NCI-H2029 (cell line): ENCODE data around the gene CDC25A.
"Not testable (repeated sequence)": the region's sequence is repeated elsewhere in the genome, so short reads cannot be mapped to it uniquely, and the experiment has no call there.

Experiments
- DNase-seq: peaks from one replicate; lab custom pipeline; 2025; lab: John Stamatoyannopoulos, UW

CDC25A gene

GRCh38 chr3:48140936-48141603, 47.1 kb downstream of the CDC25A start:
- no peak for DNase-seq

DNA sequence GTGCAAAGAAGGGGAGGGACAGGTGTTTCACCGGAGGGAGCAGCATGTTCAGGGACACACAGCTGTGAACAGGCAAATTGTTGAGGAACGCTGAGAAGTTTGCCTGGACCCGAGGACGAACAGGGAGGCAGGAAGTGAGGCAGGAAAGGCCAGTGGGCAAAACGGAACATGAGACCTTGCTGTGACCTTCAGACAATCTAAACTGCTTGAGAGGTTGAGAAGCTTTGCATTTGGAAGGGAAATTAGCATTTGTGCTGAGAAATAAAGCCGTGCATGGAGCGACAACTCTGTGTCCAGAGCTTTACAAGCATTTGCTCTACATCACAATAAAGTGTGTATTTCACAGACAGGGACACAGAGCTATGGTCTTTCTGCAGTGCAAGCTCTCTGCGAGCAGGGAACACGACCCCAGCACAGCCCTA, 47.9 kb downstream of the CDC25A start:
- DNase-seq: no peak

- DNase-seq: no peak
Observed at GRCh38 chr3:48137425-48137999, 50.7 kb downstream of the CDC25A start.

DNA sequence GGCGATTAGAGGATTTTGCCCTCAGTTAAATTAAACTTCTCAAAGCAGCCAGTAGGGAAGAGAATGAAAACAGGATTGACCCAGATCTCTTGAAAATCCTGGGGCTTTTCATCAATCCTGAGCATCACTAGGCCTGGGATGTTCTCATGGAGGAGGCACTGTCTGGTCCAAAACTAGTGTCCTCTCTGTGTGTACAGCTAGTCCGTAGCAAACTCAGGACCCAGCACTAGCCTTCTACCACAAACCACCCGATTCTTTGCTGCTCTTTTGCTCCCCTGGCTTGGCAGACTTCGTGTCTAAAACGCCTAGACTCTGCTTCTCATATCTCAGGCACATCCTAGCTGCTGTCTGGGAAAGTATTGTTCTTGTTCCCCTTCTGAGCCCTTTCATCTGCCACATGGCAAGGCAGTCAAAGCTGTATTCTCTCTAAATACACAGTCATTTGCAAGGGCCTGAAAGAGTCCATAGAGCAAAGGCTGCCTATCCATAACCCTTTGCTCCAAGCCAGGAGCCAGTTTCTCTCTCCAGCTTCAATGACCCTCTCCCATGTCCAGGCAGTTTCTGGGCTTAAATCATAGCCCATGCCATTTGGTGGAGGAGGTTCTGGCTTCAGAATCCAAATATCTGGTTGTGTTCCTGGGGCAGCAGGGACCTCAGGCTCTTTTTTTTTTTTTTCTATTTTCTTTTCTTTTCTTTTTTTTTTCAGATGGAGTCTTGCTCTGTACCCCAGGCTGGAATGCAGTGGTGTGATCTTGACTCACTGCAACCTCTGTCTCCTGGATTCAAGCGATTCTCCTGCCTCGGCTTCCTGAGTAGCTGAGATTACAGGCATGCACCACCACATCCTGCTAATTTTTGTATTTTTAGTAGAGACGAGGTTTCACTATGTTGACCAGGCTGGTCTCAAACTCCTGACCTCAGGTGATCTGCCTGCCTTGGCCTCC, 52.4 kb downstream of the CDC25A start:
- DNase-seq: no peak

DNA sequence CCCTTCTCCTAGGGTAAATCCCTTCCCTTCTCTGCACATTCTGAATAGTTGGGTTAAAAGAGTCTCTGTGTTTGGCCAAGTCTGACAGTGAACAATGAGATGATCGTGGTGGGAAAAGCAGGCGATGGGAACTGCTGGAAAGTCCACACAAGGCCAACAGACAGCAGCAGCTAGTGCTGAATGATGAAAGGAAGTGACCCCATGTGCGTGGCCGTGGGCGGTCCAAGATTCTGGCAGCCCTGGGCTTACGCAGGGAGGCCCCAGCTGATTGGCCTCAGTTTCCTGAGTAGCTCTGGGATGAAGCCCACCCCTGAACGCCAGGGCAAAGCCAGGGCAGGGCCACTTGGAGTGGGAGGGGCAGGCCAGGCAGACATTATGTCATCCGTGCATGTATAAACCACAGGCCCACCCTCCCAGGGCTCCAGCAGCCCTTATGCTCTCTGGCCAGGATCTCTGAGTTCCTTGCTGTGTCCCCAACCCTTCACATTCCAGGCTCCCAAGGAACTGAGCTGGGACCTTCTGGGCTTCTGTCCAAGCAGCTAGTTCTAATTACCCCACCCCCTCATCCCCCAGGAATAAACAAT, 57.8 kb downstream of the CDC25A start:
- DNase-seq: no peak

- no peak for DNase-seq
Observed at GRCh38 chr3:48129921-48130320, 58.3 kb downstream of the CDC25A start.

DNA sequence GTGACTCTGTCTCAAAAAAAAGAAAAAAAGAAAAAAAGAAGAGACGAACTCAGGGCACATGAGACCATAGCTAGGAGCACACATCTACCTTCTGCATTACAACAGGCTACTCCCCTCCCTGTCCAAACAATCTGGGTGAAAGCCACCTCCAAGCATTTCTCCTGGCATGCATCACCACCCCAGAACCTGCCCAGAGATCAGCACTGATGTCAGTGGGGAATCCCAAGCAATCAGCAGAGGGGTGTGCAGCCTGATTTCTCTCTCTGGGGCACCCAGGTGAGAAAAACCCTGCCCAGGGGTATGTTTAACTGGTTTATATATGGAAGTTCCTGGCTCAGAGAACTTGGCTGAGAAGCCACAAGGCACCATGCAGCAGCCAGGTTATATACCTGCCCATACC, 59.4 kb downstream of the CDC25A start:
- DNase-seq: no peak

GRCh38 chr3:48125886-48126622, 62.2 kb downstream of the CDC25A start:
- no peak for DNase-seq

DNA sequence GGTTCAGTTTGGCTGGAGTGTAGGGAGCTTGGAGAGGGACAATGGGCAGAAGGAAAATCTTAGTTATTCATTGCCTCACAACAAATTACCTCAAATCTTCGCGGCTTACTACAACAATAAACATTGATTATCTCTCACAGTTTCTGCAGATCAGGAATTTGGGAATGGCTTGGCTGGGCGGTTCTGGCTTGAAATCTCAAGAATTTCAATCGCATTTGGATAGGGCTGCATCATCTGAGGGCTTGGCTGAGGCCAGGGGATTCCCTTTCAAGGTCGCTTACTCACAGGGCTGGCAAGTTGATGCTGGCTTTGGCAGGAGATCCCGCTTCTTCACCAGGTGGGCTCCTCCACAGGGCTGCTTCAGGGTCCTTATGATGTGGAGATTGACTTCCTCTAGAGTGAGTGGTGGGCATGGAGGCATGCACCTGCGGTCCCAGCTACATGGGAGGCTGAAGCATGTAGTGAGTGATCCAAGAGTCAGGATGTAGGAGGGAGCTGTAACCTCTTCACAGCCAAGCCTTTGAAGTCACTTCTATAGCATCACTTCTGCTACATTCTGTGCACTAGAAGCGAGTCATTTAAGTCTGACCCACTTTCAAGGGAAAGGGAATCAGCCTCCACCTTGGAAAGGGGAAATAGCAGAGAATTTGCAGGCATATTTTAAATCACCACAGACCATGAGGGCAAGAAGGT, 63.1 kb downstream of the CDC25A start:
- DNase-seq: no peak

- no peak for DNase-seq
Observed at GRCh38 chr3:48123346-48123745, 64.9 kb downstream of the CDC25A start.

- DNase-seq: no peak
Observed at GRCh38 chr3:48122504-48122903, 65.7 kb downstream of the CDC25A start.

DNA sequence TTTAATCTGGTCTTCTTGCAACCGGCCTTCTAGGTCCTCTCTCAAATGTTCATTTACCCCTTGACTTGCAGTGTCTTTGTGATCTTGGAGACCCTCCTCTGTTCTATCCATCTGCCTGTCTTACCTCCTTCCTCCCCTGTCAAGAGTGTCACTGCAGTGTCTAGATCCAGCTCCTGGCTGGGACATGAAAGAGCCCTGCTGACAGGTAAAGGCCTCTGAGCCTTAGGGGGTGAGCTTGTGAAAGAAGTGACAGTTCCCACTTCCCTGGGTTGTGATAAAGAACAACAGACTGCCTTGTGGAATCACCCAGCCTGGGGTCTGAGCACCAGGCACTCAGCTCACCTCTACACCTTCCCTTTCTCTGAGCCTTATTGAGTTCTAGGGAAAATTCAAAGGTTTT, 68.0 kb downstream of the CDC25A start:
- no peak for DNase-seq

- no peak for DNase-seq
Observed at GRCh38 chr3:48119505-48120193, 68.6 kb downstream of the CDC25A start.

GRCh38 chr3:48118928-48119327, 69.3 kb downstream of the CDC25A start:
- no peak for DNase-seq

DNA sequence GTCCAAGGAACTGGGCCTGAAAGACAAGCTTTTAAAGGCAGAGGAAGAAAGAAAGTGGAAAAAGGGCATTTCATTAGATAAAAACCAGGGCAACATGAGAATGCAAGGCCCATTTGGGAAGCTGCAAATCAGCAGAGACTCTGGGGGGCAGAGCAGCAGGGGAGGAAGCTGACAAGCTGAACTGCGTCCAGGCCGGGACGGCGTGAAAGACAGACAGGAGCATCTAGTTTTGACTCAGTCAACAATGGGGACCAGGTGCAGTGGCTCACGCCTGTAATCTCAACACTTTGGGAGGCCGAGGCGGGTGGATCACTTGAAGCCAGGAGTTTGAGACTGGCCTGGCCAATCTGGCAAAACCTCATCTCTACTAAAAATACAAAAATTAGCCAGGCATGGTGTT, 69.9 kb downstream of the CDC25A start:
- DNase-seq: no peak

- no peak for DNase-seq
Observed at GRCh38 chr3:48112813-48113212, 75.4 kb downstream of the CDC25A start.

DNA sequence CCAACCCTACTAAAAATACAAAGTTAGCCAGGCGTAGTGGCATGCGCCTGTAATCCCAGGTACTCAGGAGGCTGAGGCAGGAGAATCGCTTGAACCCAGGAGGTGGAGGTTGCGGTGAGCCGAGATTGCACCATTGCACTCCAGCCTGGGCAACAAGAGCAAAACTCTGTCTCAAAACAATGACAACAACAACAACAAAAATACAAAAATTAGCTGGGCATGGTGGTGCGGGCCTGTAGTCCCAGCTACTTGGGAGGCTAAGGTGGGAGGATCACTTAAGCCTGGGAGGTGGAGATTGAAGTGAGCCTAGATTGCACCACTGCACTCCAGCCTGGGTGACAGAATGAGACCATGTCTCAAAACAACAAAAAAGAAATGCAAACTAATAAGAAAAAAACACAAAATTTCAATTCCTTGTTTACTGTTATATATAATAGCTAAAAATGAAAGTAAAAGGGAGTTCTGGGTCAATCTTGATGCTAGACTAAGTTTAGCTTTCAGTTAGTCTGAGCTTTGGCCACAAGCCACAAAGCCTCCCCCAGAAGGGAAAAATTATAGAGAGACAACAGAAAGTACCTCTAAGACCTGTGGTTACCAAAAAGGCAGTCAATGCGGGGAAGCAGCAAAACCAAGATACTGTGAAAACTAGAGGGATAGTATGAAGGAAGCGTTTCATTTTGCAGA, 76.0 kb downstream of the CDC25A start:
- not testable (repeated sequence) for DNase-seq

- no peak for DNase-seq
Observed at GRCh38 chr3:48110463-48110862, 77.8 kb downstream of the CDC25A start.

DNA sequence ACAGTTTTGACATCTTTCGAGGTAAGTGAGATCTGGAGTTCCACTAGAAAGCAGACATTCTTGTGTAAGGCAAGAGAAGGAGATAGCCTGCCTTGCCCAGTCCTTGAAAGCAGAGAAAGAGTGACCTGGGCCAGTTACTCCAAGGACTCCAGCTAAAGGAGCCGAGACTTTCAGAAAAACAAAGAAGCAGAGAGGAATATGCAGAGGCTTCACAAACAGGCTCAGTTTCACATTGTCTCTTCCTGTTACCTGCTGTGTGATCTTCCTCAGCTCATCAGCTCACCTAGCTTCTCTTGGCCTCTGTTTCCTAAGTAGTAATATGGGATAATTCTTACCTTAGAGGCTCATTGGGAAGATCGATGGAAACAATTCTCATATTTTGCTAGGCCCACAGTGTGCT, 81.0 kb downstream of the CDC25A start:
- DNase-seq: no peak
